Hepatocyte (in vitro differentiated cells): Measurements from ENCODE around the gene CCL4L2. TPM values are rescaled to one million over a fixed set of nuclear protein-coding genes. Genes with fewer than 3 reads are reported as not detected.
"Not testable (repeated sequence)": the region's sequence is repeated elsewhere in the genome, so short reads cannot be mapped to it uniquely, and the experiment has no call there.

Experiments used
- DNase-seq: peaks from one replicate; pipeline ENCODE4 v3.0.0-alpha.2; 2016; ENCODE audit warnings: low spot score
- H2AFZ ChIP-seq: fragments of 200-600 bp; sonication (generic); 2 replicates; pipeline ENCODE4 v1.6.0; 2016; ENCODE audit warnings: antibody characterized with exemption, mild to moderate bottlenecking
- H3K27ac ChIP-seq: fragments of 200-600 bp; sonication (generic); 2 replicates; pipeline ENCODE4 v1.5.1; 2016; ENCODE audit warnings: mild to moderate bottlenecking
- H3K27me3 ChIP-seq: fragments of 200-600 bp; sonication (generic); 2 replicates; pipeline ENCODE4 v1.6.1; 2016
- H3K36me3 ChIP-seq: fragments of 200-600 bp; sonication (generic); replicated peaks from 2 replicates; pipeline ENCODE4 v1.5.1; 2016; ENCODE audit warnings: low read depth; ENCODE audit not compliant: insufficient read depth
- H3K4me1 ChIP-seq: fragments of 200-600 bp; sonication (generic); 2 replicates; pipeline ENCODE4 v1.5.1; 2016; ENCODE audit warnings: mild to moderate bottlenecking, moderate library complexity; ENCODE audit not compliant: insufficient read depth
- H3K4me2 ChIP-seq: fragments of 200-600 bp; sonication (generic); 2 replicates; pipeline ENCODE4 v1.6.0; 2016
- H3K4me3 ChIP-seq: fragments of 200-600 bp; sonication (generic); 2 replicates; pipeline ENCODE4 v1.5.1; 2016; ENCODE audit warnings: mild to moderate bottlenecking
- H3K79me2 ChIP-seq: fragments of 200-600 bp; sonication (generic); 2 replicates; pipeline ENCODE4 v1.6.0; 2017; ENCODE audit warnings: mild to moderate bottlenecking
- H3K9me2 ChIP-seq: fragments of 200-600 bp; sonication (generic); replicated peaks from 2 replicates; pipeline ENCODE4 v1.6.0; 2017; ENCODE audit warnings: mild to moderate bottlenecking; ENCODE audit not compliant: insufficient read depth
- H3K9me3 ChIP-seq: fragments of 200-600 bp; sonication (generic); 2 replicates; pipeline ENCODE4 v1.5.1; 2016; ENCODE audit warnings: low read depth, mild to moderate bottlenecking
- H4K20me1 ChIP-seq: fragments of 200-600 bp; sonication (generic); 2 replicates; pipeline ENCODE4 v1.6.0; 2016; ENCODE audit warnings: mild to moderate bottlenecking; ENCODE audit not compliant: insufficient read depth, poor library complexity, severe bottlenecking
- EZH2 ChIP-seq: fragments of 200-600 bp; sonication (generic); IDR thresholded peaks from 2 replicates; pipeline ENCODE4 v1.6.1; 2016; ENCODE audit warnings: antibody characterized with exemption, mild to moderate bottlenecking, borderline replicate concordance
- EZH2phosphoT487 ChIP-seq: fragments of 200-600 bp; sonication (generic); IDR thresholded peaks from one replicate; pipeline ENCODE4 v1.6.1; 2018; ENCODE audit warnings: antibody characterized with exemption, mild to moderate bottlenecking, low read depth, moderate library complexity; ENCODE audit not compliant: unreplicated experiment, severe bottlenecking
- WGBS: methylation state at CpG from one replicate; pipeline ENCODE4 v1.1.6; 2016; ENCODE audit warnings: low lambda C conversion rate; ENCODE audit errors: missing lambda C conversion rate; 5-methylcytosine and 5-hydroxymethylcytosine counted together
- polyA plus RNA-seq: library from polyadenylated mRNA; unstranded; fragments of >200 nt; fragmentation: Nextera tagmentation; extraction: Ambion mirVana; gene quantifications from 2 replicates; pipeline ENCODE4 v1.2.1, GENCODE V29; 2016
- total RNA-seq: library from RNA; depleted of rRNA; stranded (reverse); fragments of >200 nt; gene quantifications from 2 replicates; pipeline ENCODE4 v1.2.3, GENCODE V29; 2014
- TF ChIP-seq, protein P1 (sequence below): fragments of 200-600 bp; sonication (generic); IDR thresholded peaks from 2 replicates; pipeline ENCODE4 v1.5.1; 2016; ENCODE audit warnings: antibody characterized with exemption, mild to moderate bottlenecking; ENCODE audit not compliant: poor library complexity

CCL4L2 gene
- total and polyA plus RNA-seq, 2 experiments from 2014 or later = 12.8 to 78.8 TPM

DNA sequence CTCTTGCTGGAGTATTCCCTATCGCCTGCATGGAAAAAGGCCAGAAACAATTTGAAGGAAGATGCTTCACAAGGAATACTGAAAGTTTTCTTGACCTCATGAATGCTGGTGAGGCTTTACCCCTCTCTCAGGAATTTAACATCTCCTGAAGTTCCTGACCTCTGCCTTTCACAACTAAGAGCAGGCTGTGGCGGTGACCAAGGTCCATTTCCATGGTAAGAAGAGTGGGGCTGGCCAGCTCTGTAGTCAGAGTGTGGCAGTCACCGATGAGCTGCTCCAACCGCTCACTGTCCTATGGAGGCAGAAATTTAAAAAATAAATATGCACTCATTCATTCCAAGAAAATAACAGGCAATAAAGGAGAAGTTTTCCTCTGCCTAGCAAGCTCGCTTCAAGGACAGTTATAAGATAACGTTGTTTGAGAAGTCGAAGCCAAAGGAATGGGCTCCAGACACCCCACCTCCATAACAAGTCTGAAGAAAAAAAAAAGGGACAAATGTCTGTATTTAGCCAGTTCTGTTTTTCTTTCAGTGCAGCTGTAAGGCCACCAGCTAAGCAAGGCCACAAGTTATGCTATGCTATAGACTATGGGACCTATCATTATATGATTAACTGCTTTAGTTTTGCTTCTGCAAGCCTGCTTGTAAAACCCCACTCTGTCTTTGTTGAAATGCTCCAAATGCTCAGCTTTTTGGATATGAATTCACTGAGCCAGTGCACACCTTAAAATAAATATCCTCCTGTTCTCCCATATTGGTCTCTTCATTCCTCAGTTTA, 6.0 kb upstream of the CCL4L2 start:
- Histone ChIP-seq H3K9me2 (no peaks in the 10 kb centered on the region), H3K79me2 (no peaks in the 10 kb centered on the region), H2AFZ (no peak overlapping the region), H3K36me3 (no peaks in the 10 kb centered on the region), H3K27ac (peak overlapping the region; percentile 13), H3K4me2 (peak overlapping the region; percentile 6), H3K9me3 (no peaks in the 10 kb centered on the region), H3K27me3 (no peaks in the 10 kb centered on the region), H3K4me3 (no peak overlapping the region), H4K20me1 (no peaks in the 10 kb centered on the region), H3K4me1 (no peaks in the 10 kb centered on the region)
- TF ChIP-seq EZH2 (no peak), EZH2phosphoT487 (no peak)
- TF ChIP-seq, protein P1, sequence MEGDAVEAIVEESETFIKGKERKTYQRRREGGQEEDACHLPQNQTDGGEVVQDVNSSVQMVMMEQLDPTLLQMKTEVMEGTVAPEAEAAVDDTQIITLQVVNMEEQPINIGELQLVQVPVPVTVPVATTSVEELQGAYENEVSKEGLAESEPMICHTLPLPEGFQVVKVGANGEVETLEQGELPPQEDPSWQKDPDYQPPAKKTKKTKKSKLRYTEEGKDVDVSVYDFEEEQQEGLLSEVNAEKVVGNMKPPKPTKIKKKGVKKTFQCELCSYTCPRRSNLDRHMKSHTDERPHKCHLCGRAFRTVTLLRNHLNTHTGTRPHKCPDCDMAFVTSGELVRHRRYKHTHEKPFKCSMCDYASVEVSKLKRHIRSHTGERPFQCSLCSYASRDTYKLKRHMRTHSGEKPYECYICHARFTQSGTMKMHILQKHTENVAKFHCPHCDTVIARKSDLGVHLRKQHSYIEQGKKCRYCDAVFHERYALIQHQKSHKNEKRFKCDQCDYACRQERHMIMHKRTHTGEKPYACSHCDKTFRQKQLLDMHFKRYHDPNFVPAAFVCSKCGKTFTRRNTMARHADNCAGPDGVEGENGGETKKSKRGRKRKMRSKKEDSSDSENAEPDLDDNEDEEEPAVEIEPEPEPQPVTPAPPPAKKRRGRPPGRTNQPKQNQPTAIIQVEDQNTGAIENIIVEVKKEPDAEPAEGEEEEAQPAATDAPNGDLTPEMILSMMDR = no peak
- WGBS = 62% methylated on average over 7 of the region's 7 CpGs
- no peak for DNase-seq

DNA sequence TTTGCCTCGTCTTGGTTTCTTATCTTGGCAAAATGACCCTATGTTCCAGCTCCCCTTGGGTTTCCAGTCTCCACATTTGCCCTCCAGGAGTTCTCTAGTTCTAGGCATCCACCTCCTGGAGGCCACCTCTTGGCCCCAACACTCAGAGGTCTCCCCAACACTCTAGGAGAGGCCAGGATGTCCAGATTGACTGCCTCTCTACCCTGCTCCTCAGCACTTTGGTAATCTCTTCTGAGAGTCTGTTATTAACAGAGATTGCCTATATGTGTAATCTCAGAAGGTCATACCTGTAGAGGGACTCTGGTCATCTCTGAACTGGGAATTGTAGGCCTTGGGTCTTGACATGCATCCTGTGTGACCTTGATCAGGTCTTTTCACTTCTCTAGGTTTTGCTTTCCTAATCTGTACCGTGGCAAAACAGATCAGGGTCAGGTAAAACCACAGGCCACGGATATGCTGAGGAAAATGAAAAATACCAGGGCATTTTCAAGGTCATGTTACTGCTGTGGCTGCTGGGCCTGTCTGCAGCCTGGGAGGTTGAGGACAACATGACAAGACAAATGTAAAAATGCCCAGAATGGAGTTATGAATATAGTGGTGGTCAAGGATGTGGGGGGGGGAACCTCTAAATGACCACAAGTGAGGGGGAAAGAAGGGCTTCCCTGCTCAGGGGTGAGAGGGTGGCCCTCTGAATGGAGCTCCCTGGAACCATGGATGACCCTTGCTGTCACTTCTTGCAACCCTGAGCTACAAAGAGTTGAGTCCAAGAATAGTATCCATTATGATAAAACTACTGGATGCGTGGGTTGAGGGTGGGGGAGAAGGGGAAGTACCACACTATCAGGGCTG, 5.0 kb upstream of the CCL4L2 start:
- Histone ChIP-seq H3K27me3 (no peaks in the 10 kb centered on the region), H3K4me3 (no peak overlapping the region), H3K4me2 (no peak overlapping the region), H3K79me2 (no peaks in the 10 kb centered on the region), H3K27ac (no peak overlapping the region), H3K9me2 (no peaks in the 10 kb centered on the region), H3K36me3 (no peaks in the 10 kb centered on the region), H4K20me1 (no peaks in the 10 kb centered on the region), H3K9me3 (no peaks in the 10 kb centered on the region), H2AFZ (no peak overlapping the region), H3K4me1 (no peaks in the 10 kb centered on the region)
- no peak for DNase-seq
- TF ChIP-seq, protein P1 = no peak
- TF ChIP-seq EZH2 = no peak
- TF ChIP-seq EZH2phosphoT487 = no peak
- WGBS = 92% methylated on average over 4 of the region's 4 CpGs

DNA sequence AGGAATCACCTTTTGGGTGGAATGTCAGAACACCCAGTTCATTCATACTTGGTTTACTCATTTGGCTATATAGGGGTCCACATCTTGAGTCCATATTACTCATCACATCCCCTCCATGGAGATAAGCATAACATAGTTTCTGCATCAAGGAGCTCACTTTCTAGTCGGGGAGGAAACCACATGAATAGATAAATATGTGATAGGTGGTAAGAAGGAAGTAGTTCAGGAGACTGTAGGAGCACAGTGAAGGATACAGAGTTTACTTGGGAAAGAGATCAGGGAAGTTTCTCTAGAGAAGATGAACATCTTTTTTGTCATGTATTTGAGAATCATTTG, 4.4 kb upstream of the CCL4L2 start:
- 72% methylated on average over 1 of the region's 1 CpG for WGBS

DNA sequence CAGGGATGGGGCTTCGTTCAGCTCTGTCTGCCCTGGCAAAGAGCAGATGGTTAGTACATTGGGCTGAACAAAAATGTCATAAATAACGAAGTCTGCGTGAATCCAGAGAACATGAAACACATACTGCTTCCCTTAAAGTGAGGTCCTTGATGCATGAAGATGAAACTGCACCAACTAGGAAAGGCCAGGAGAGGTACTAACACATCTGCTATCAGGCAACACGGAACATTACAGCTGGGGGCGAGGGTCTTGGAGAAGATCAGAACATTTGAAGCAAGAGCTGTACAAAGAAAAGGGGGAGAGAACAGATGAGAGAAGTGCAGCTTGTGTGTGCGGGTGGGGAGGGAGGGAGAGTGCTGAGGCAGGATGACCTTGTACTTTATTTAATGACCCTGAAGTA, 3.5 kb upstream of the CCL4L2 start:
- H3K4me3 ChIP-seq, H3K9me2 ChIP-seq, DNase-seq, H3K79me2 ChIP-seq, H3K27ac ChIP-seq, H3K27me3 ChIP-seq, H3K36me3 ChIP-seq, H3K4me2 ChIP-seq, H2AFZ ChIP-seq, H3K9me3 ChIP-seq, H3K4me1 ChIP-seq, H4K20me1 ChIP-seq: not testable (repeated sequence)
- WGBS = 74% methylated on average over 6 of the region's 6 CpGs

More for the DNA sequence above, 4.4 kb upstream of the CCL4L2 start:
- not testable (repeated sequence) for H3K36me3 ChIP-seq, H3K4me2 ChIP-seq, H3K27me3 ChIP-seq, H3K9me2 ChIP-seq, H3K4me1 ChIP-seq, DNase-seq, H4K20me1 ChIP-seq, H3K27ac ChIP-seq, H3K79me2 ChIP-seq, H2AFZ ChIP-seq, H3K4me3 ChIP-seq, H3K9me3 ChIP-seq
